Upper lobe of right lung (tissue), 1 donor: ENCODE data around the gene STAT1. TPM values are rescaled to one million over a fixed set of nuclear protein-coding genes. Genes with fewer than 3 reads are reported as not detected.
A peak's percentile ranks its signal among the peaks of the same experiment; 100 is the strongest.
"Not testable (repeated sequence)": the region's sequence is repeated elsewhere in the genome, so short reads cannot be mapped to it uniquely, and the experiment has no call there.

Experiments
- ATAC-seq: fragments of 200-7000 bp; cut with Tn5 transposase; one replicate; pipeline ENCODE4 v1.9.1; 2020; ENCODE audit warnings: mild to moderate bottlenecking, moderate library complexity
- DNase-seq: peaks from one replicate; pipeline ENCODE4 v3.0.0-alpha.2; 2020
- H3K27ac ChIP-seq: fragments of 200-600 bp; one replicate; pipeline ENCODE4 v1.8.0; 2022
- H3K27me3 ChIP-seq: fragments of 200-600 bp; one replicate; pipeline ENCODE4 v1.8.0; 2022; ENCODE audit warnings: mild to moderate bottlenecking
- H3K36me3 ChIP-seq: fragments of 200-600 bp; one replicate; pipeline ENCODE4 v1.8.0; 2022
- H3K4me1 ChIP-seq: fragments of 200-600 bp; one replicate; pipeline ENCODE4 v1.8.0; 2022
- H3K4me3 ChIP-seq: fragments of 200-600 bp; one replicate; pipeline ENCODE4 v1.8.0; 2022; ENCODE audit warnings: mild to moderate bottlenecking
- H3K9me3 ChIP-seq: fragments of 200-600 bp; one replicate; pipeline ENCODE4 v1.8.0; 2022
- CTCF ChIP-seq: fragments of 200-600 bp; IDR thresholded peaks from one replicate; pipeline ENCODE4 v1.8.0; 2022; ENCODE audit warnings: antibody characterized with exemption
- intact Hi-C: fragments of 100-400 bp; cut with DNase I; formaldehyde crosslinking; loops from one replicate; pipeline ENCODE4 v1.11.0; 2022
- total RNA-seq: library from RNA; stranded (reverse); fragmentation: NEBNext Ultra II Directional; extraction: Animal tissue kit (Norgen Biotek cat#: 25700); gene quantifications from one replicate; pipeline ENCODE4 v1.2.1, GENCODE V29; 2021
- donor health status: DM: no; HTN: yes; CAD: no; lungs with severe emphysema.

STAT1 gene
- total RNA-seq, 1 donor from 2014 or later: 98.6 TPM

- intact Hi-C loops: no loop called here
- no peaks in the 10 kb centered on the region for H3K9me3 ChIP-seq
- no peak overlapping the region for H3K4me3 ChIP-seq
- H3K36me3 ChIP-seq: peaks cover 79% of the 10 kb centered on the region
- TF ChIP-seq CTCF: no peak
- ATAC-seq: no peak
- H3K4me1 ChIP-seq: peaks cover 4% of the 10 kb centered on the region
- H3K27ac ChIP-seq: no peak overlapping the region
- DNase-seq: no peak
- H3K27me3 ChIP-seq: no peaks in the 10 kb centered on the region
Observed at GRCh38 chr2:190963088-190963487, 50.9 kb downstream of the STAT1 start.

GRCh38 chr2:190961918-190962487 is 52.0 kb downstream of the STAT1 start:
- H3K9me3 ChIP-seq: no peaks in the 10 kb centered on the region
- H3K27ac ChIP-seq: no peak overlapping the region
- intact Hi-C loops: no loop called here
- peaks cover 70% of the 10 kb centered on the region for H3K36me3 ChIP-seq
- TF ChIP-seq CTCF: no peak
- no peak overlapping the region for H3K4me3 ChIP-seq
- DNase-seq (no peak), ATAC-seq (peak; percentile 71)
- peaks cover 4% of the 10 kb centered on the region for H3K4me1 ChIP-seq
- H3K27me3 ChIP-seq: no peaks in the 10 kb centered on the region

- ATAC-seq, intact Hi-C loops, DNase-seq, H3K9me3 ChIP-seq, H3K27ac ChIP-seq, H3K4me3 ChIP-seq, H3K27me3 ChIP-seq, H3K4me1 ChIP-seq: not testable (repeated sequence)
- H3K36me3 ChIP-seq: peaks cover 62% of the 10 kb centered on the region
Observed at GRCh38 chr2:190961117-190961516, 52.9 kb downstream of the STAT1 start.

GRCh38 chr2:190959911-190960788 is 53.8 kb downstream of the STAT1 start:
- peaks cover 4% of the 10 kb centered on the region for H3K4me1 ChIP-seq
- ATAC-seq: no peak
- no peak for DNase-seq
- H3K36me3 ChIP-seq: peaks cover 52% of the 10 kb centered on the region
- no peak for TF ChIP-seq CTCF
- no peaks in the 10 kb centered on the region for H3K9me3 ChIP-seq
- no peak overlapping the region for H3K4me3 ChIP-seq
- no peak overlapping the region for H3K27ac ChIP-seq
- intact Hi-C loops: no loop called here
- no peaks in the 10 kb centered on the region for H3K27me3 ChIP-seq

GRCh38 chr2:190953257-190953656 is 60.7 kb downstream of the STAT1 start:
- Histone ChIP-seq H3K36me3 (no peaks in the 10 kb centered on the region), H3K27ac (no peak overlapping the region), H3K4me1 (peaks cover 7% of the 10 kb centered on the region), H3K9me3 (no peaks in the 10 kb centered on the region), H3K4me3 (no peak overlapping the region), H3K27me3 (no peaks in the 10 kb centered on the region)
- no peak for TF ChIP-seq CTCF
- intact Hi-C loops: no loop called here
- DNase-seq (no peak), ATAC-seq (no peak)

- intact Hi-C loops: no loop called here
- Histone ChIP-seq H3K4me3 (no peak overlapping the region), H3K27me3 (no peaks in the 10 kb centered on the region), H3K4me1 (peaks cover 30% of the 10 kb centered on the region), H3K27ac (no peak overlapping the region), H3K9me3 (no peaks in the 10 kb centered on the region), H3K36me3 (no peaks in the 10 kb centered on the region)
- TF ChIP-seq CTCF: no peak
- no peak for DNase-seq
- ATAC-seq: peak; percentile 7
Observed at GRCh38 chr2:190950566-190950991, 63.4 kb downstream of the STAT1 start.
